Right lobe of liver (tissue), 6 donors: ENCODE data around the gene LRP5. TPM values are rescaled to one million over a fixed set of nuclear protein-coding genes. Genes with fewer than 3 reads are reported as not detected.

ENCODE experiments used
- ATAC-seq, 4 donors: fragments of 200-7000 bp; cut with Tn5 transposase; one replicate each; pipeline ENCODE4 v1.9.1; 2020; ENCODE audit warnings: mild to moderate bottlenecking in 4 of 4, moderate library complexity in 4 of 4
- DNase-seq, 3 donors: peaks; one replicate each; pipeline ENCODE4 v3.0.0-alpha.2; 2020
- H3K27ac ChIP-seq, 3 donors: fragments of 200-600 bp; one replicate each; pipeline ENCODE4 v1.8.0; 2022
- H3K27me3 ChIP-seq, 2 donors: fragments of 200-600 bp; one replicate each; pipeline ENCODE4 v1.8.0; 2022
- H3K36me3 ChIP-seq, 4 donors: fragments of 200-600 bp; sonication (generic) in 1 of 4; one replicate each; pipeline versions ENCODE4 v1.5.1 to v1.8.0; 2017 to 2022; ENCODE audit warnings: control low read depth in 1 of 4
- H3K4me1 ChIP-seq, 4 donors: fragments of 200-600 bp; sonication (generic) in 1 of 4; one replicate each; pipeline versions ENCODE4 v1.5.1 to v1.8.0; 2017 to 2022; ENCODE audit warnings: control low read depth in 1 of 4
- H3K4me3 ChIP-seq, 3 donors: fragments of 200-600 bp; one replicate each; pipeline ENCODE4 v1.8.0; 2022
- H3K9me3 ChIP-seq, 4 donors: fragments of 200-600 bp; sonication (generic) in 1 of 4; one replicate each; pipeline versions ENCODE4 v1.5.1 to v1.8.0; 2017 to 2022; ENCODE audit warnings: control low read depth in 1 of 4
- POLR2A ChIP-seq: fragments of 450-650 bp; IDR thresholded peaks from one replicate; pipeline ENCODE4 v1.6.1; 2017; ENCODE audit warnings: antibody characterized with exemption, mild to moderate bottlenecking
- WGBS: methylation state at CpG from one replicate; pipeline ENCODE4 v1.1.6; 2018; ENCODE audit warnings: low coverage, low lambda C conversion rate; ENCODE audit not compliant: insufficient coverage; ENCODE audit errors: missing lambda C conversion rate; 5-methylcytosine and 5-hydroxymethylcytosine counted together
- intact Hi-C, 2 donors: fragments of 100-400 bp; cut with DNase I; formaldehyde crosslinking; loops; one replicate each; pipeline versions ENCODE4 v1.11.2 to v1.14.1; 2022
- total RNA-seq, 6 experiments: library from RNA; depleted of rRNA in 2 of 6; stranded (reverse); fragments of >200 nt in 2 of 6; fragmentation: NEBNext Ultra II Directional in 3 of 6; extraction: Animal tissue kit (Norgen Biotek cat#: 25700) in 3 of 6; gene quantifications; one replicate each; pipeline versions ENCODE4 v1.1.0 to v1.2.4, GENCODE V29; 2016 to 2023
- TF ChIP-seq, protein P1 (sequence below), 4 donors: fragments of 200-600 bp in 3 of 4; fragments of 450-650 bp in 1 of 4; IDR thresholded peaks; one replicate each; pipeline versions ENCODE4 v1.5.1 to v1.8.0; 2016 to 2022; ENCODE audit warnings: antibody characterized with exemption in 4 of 4, mild to moderate bottlenecking in 2 of 4
- donor health status: DM: no; HTN: yes; CAD: no.
- donor health status: DM: no; HTN: no; CAD: no.
- donor health status: DM: no; HTN: no; CAD: no.
- donor health status: DM: no; HTN: yes; CAD: no.
- donor health status: DM: no; HTN: yes; CAD: no.

Gene LRP5
- total RNA-seq, 6 experiments from 2014 or later: 74.4 to 120 (median 88.2) TPM

DNA sequence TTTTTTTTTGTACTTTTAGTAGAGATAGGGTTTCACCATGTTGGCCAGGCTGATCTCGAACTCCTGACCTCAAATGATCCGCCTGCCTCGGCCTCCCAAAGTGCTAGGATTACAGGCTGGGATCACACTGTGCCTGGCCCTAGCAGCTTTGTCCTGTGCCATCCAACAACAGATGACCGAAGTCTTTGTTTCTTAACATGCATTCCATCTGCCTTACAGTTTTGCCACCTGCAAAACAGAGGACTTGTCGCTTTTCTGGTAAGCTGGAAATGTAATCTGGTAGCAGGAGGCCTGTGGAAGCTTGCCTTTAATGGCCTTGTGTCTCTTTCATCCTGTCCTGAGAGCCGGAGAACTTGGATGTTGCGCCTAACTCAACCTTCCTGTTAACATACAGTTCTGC, 89.5 kb downstream of the LRP5 start:
- H3K4me1 ChIP-seq: peaks cover 0 to 29% (median 16%) of the 10 kb centered on the region in 4 donors
- H3K4me3 ChIP-seq: no peak overlapping the region
- DNase-seq: no peak
- WGBS: 59% methylated on average over 6 of the region's 7 CpGs
- peaks cover 0 to 25% (median 16%) of the 10 kb centered on the region in 4 donors for H3K36me3 ChIP-seq
- peak overlapping the region in 1 of 3 donors; percentile 53 for H3K27ac ChIP-seq
- no peak for ATAC-seq
- H3K27me3 ChIP-seq: no peaks in the 10 kb centered on the region
- no peaks in the 10 kb centered on the region for H3K9me3 ChIP-seq
- intact Hi-C loops: no loop called here
- TF ChIP-seq, protein P1, sequence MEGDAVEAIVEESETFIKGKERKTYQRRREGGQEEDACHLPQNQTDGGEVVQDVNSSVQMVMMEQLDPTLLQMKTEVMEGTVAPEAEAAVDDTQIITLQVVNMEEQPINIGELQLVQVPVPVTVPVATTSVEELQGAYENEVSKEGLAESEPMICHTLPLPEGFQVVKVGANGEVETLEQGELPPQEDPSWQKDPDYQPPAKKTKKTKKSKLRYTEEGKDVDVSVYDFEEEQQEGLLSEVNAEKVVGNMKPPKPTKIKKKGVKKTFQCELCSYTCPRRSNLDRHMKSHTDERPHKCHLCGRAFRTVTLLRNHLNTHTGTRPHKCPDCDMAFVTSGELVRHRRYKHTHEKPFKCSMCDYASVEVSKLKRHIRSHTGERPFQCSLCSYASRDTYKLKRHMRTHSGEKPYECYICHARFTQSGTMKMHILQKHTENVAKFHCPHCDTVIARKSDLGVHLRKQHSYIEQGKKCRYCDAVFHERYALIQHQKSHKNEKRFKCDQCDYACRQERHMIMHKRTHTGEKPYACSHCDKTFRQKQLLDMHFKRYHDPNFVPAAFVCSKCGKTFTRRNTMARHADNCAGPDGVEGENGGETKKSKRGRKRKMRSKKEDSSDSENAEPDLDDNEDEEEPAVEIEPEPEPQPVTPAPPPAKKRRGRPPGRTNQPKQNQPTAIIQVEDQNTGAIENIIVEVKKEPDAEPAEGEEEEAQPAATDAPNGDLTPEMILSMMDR (IDR thresholded peaks at IDR 0.05): no peak
- TF ChIP-seq POLR2A: no peak

DNA sequence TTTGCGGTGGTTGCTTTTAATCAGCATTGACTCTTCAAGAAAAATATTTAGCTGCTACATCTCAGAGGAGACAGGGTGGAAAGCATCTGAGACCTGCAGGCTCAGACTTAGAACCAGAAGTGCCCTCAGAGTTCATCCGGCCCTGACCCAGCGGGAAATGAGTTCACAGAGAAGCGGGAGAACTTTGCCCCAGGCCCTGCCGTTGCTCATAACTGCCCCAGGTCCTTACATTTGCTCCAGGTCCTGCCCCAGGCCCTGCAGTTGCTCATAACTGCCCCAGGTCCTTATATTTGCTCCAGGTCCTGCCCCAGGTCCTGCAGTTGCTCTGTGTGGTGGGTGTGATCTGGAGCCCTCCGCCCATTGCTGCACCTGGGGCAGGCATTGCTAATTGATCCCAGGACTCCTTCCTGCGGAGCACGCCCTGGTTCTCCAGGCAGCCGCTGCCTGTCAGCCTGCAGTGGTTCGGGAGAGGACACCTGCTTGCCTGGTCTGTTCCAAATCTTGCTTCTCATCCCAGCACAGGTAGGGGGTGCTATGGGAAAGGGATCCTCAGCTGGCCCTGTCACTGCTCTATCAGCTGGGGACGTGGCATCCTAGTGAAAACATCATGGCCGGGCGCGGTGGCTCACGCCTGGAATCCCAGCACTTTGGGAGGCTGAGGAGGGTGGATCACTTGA, 90.1 kb downstream of the LRP5 start:
- ATAC-seq: peak; percentile 39 to 75 (median 48)
- H3K4me3 ChIP-seq: no peak overlapping the region
- H3K27me3 ChIP-seq: no peaks in the 10 kb centered on the region
- 76% methylated on average over 6 of the region's 15 CpGs for WGBS
- peaks cover 0 to 27% (median 19%) of the 10 kb centered on the region in 4 donors for H3K36me3 ChIP-seq
- intact Hi-C loops: no loop called here
- no peaks in the 10 kb centered on the region for H3K9me3 ChIP-seq
- no peak for TF ChIP-seq POLR2A
- TF ChIP-seq, protein P1 (IDR thresholded peaks at IDR 0.05): peak in 1 of 4 donors; percentile 23
- H3K4me1 ChIP-seq: peaks cover 0 to 29% (median 16%) of the 10 kb centered on the region in 4 donors
- peak in 1 of 3 donors; percentile 58 for DNase-seq
- H3K27ac ChIP-seq: peak overlapping the region in 1 of 3 donors; percentile 53

DNA sequence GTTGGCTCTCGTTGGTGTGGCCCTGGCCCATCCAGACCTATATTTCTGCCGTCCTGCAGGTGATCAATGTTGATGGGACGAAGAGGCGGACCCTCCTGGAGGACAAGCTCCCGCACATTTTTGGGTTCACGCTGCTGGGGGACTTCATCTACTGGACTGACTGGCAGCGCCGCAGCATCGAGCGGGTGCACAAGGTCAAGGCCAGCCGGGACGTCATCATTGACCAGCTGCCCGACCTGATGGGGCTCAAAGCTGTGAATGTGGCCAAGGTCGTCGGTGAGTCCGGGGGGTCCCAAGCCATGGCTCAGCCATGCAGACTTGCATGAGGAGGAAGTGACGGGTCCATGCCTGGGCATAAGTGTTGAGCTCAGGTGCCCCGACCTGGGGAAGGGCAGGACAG, 91.0 kb downstream of the LRP5 start:
- peaks cover 0 to 29% (median 16%) of the 10 kb centered on the region in 4 donors for H3K4me1 ChIP-seq
- H3K9me3 ChIP-seq: no peaks in the 10 kb centered on the region
- DNase-seq (peak in 1 of 3 donors; percentile 50), ATAC-seq (peak in 1 of 4 donors; percentile 2)
- TF ChIP-seq POLR2A: no peak
- TF ChIP-seq, protein P1 (IDR thresholded peaks at IDR 0.05): no peak
- 41% methylated on average over 4 of the region's 18 CpGs for WGBS
- no peaks in the 10 kb centered on the region for H3K27me3 ChIP-seq
- intact Hi-C loops: no loop called here
- peak overlapping the region in 1 of 3 donors; percentile 53 for H3K27ac ChIP-seq
- peaks cover 4 to 32% (median 21%) of the 10 kb centered on the region in 4 donors for H3K36me3 ChIP-seq
- H3K4me3 ChIP-seq: no peak overlapping the region

DNA sequence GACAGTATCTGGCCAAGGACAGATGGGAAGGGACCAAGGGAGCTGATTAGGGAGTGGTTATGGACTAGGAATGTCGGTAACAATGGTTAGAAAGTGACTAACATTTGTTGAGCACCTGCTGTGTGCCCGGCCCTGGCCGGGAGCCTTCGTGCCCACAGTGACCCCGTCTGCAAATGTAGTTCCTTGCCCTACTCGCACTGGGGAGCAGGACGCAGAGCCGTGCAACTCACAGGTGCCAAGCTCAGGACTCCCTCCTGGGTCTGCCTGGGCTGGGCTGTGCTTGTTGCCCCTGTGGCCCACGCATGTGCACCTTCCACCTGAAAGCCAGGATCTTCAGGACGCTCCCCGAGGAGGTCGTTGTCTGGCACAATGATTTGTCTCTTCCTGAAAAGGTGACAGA, 91.4 kb downstream of the LRP5 start:
- TF ChIP-seq, protein P1 (IDR thresholded peaks at IDR 0.05): no peak
- no peak for TF ChIP-seq POLR2A
- H3K4me1 ChIP-seq: peaks cover 0 to 28% (median 15%) of the 10 kb centered on the region in 4 donors
- 65% methylated on average over 2 of the region's 12 CpGs for WGBS
- no peaks in the 10 kb centered on the region for H3K9me3 ChIP-seq
- H3K36me3 ChIP-seq: peaks cover 4 to 34% (median 23%) of the 10 kb centered on the region in 4 donors
- no peak for ATAC-seq
- intact Hi-C loops: no loop called here
- no peaks in the 10 kb centered on the region for H3K27me3 ChIP-seq
- DNase-seq: peak in 1 of 3 donors; percentile 37
- H3K4me3 ChIP-seq: no peak overlapping the region
- H3K27ac ChIP-seq: peak overlapping the region in 1 of 3 donors; percentile 29
